Measurements from ENCODE around the gene ELP4.

The ELP4 gene

DNA sequence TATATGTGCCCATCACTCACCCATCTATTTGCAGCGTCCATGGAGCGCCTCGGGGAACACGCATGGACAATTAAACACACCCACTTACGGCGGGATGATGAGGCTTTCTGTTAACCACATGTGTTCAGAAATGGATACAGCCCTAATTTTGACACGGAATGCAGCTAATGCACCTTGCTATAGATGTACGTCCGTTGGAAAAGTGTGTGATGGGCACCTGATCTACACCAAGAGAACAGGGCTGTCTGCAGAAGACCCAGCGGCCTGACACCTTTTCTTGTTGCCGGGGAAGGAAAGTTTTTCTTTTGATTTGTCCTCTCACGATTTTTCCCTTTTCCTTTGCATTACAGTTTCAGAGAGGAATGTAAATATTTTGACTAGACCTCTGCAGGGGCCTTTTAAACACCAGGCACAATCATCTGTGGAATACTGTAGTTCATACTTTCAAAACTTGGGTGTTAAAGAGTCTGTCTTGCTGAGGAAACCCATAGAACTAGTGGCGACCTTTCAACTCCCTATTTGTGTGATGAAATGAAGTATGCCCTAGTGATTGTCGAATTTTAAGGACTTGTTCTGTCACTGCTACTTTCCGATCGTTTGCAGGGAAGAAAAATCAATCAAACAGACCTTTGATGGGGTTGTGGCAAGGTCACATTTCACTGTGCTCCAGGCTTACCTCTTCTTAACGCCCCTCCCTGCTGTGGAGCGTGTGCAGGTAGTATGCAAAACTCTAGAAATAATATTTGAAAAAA, 318.1 kb downstream of the ELP4 start:
- DNase-seq, result no peak

DNA sequence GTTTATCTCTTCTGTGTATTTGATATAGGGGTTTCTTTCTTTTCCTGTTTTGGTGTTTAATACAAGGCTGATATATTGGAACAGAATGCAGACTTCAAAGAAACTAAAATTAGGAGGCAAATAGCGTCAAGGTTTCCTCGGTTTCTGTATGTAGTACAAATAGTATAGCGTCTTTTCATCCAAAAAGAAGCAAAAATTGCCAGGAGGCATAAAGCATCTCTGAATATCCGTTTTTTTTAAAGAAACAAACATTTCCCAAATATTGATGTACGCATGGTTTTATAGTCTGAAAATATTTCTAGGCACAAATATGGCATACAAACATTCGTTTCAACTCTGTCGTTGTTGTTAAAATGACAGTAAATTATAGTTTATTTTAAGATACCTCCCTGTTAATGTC, 318.6 kb downstream of the ELP4 start:
- DNase-seq, result no peak

DNA sequence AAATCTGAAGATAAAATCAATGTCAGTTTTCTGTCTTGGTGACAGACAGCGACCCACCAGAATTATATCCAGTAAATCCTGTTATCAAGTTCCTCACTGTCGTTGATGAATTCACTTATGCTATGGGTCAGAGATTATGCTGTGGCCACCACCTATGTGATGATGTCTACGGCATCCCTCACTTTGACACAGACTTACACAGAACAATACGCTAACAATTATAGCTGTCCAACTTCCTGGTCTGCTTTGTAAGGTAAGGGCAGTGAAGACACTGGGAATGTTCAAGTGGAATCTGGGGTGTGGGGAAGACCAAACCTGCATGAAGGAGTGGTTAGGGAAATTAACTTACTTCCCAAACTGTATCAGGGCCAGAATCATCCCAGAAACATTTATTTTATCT, 320.8 kb downstream of the ELP4 start:
- no peak for DNase-seq

GRCh38 chr11:31834237-31834636, 324.7 kb downstream of the ELP4 start:
- no peak for DNase-seq

Data from stimulated activated CD4-positive, alpha-beta T cell treated with anti-CD3 and anti-CD28 coated beads, Interleukin-4, amount 100 ng/mL, for 4 hours (primary cell).